Measurements from ENCODE around the gene RIMOC1. TPM values are rescaled to one million over a fixed set of nuclear protein-coding genes. Genes with fewer than 3 reads are reported as not detected.

RIMOC1 gene, protein sequence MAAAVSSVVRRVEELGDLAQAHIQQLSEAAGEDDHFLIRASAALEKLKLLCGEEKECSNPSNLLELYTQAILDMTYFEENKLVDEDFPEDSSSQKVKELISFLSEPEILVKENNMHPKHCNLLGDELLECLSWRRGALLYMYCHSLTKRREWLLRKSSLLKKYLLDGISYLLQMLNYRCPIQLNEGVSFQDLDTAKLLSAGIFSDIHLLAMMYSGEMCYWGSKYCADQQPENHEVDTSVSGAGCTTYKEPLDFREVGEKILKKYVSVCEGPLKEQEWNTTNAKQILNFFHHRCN
- 24.2 and 24.6 TPM in 2 replicates for total RNA-seq

GRCh38 chr5:41903892-41904799, at the start of gene RIMOC1:
Gene RIMOC1 (plus strand): TSS chr5:41904344. CDS start chr5:41904368, 24 bp downstream.
- intact Hi-C loops (cut with micrococcal nuclease) = loop anchor here (1.0 to 10.0 kb wide), 12 partner anchors 13 to 1701 kb away; partner anchors contain the start of genes ANXA2R, FBXO4, HMGCS1 and NNT

DNA sequence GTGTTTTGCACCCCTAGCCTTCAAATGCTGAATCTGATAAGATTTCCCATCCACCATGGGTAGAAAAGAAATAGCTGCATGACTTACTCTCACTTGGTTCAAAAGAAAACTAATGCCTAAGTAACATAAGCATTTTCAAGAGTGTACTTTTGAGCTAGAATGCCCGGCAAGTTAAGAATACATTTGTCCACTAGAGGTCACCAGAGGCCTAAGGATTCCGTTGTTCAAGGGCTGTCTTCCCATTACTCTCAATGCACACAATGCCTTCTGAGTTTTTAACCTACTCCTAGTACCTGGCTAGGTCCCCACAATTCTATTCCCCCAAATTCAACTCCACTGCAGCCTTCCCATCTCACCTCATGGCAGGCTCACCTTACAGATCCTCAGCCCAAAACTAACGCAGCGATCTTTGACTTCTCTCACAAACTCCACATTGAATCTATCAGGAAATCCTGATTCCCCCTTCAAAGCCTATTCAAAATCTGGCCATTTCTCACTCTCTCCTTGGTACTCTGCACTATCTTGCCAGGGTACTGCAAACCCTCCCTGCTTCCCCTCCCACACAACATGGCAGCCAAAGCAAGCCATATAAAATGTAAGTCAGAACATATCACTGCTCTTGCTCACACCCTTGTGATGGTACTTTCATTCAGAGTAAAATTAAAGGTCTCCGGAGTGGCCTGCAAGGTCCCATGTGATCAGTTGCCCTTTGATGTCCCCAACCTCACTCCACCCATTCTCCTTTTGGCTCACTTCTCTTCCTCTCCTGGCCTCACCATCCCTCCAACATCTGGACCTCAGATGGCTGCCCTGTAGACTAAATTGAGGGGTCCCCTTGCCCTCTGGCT, 47.3 kb upstream of the RIMOC1 start:
- intact Hi-C loops (cut with micrococcal nuclease) = loop anchor here (1.0 to 10.0 kb wide), 7 partner anchors 47 to 1028 kb away; partner anchors contain the start of genes FBXO4, GHR and RIMOC1

DNA sequence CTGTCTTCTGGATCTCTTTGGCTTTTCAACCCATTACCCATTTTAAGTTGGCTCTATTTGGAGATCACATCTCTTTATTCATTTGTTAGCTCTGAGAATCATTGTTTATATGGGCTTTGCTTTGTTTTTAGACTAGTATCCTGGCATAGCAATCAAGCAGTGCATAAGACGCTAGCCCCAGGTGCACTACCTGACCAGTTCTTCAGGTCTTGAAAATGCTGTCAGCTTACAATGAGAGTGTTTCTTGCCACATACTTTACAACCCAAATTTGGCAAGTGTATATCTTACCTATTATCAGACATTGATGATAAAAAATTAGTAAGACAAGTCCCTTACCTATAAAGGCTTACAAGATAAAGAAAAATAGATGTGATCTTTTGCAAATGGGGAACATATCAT, 46.2 kb upstream of the RIMOC1 start:
- intact Hi-C loops (cut with micrococcal nuclease) = loop anchor here (5.0 to 10.0 kb wide), 3 partner anchors 567 to 1027 kb away; partner anchors contain the start of gene GHR

DNA sequence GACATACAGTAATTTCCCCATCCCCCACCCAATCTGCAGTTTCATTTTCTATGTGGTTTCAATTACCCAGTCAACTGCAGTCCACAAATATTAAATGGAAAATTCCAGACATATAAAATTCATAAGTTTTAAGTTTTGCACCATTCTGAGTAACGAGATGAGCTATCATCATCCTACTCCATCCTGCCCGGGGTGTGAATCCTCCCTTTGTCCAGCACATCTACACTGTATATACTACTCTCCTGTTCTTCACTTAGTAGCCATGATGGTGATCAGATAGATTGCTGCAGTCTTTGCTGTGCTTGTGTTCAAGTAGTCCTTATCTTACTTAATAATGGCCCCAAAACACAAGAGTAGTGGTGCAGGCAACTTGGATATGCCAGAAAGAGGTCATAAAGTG, 45.3 kb upstream of the RIMOC1 start:
- intact Hi-C loops (cut with micrococcal nuclease) = loop anchor here (1.0 to 10.0 kb wide), 4 partner anchors 10 to 1026 kb away; partner anchors contain the start of gene GHR

DNA sequence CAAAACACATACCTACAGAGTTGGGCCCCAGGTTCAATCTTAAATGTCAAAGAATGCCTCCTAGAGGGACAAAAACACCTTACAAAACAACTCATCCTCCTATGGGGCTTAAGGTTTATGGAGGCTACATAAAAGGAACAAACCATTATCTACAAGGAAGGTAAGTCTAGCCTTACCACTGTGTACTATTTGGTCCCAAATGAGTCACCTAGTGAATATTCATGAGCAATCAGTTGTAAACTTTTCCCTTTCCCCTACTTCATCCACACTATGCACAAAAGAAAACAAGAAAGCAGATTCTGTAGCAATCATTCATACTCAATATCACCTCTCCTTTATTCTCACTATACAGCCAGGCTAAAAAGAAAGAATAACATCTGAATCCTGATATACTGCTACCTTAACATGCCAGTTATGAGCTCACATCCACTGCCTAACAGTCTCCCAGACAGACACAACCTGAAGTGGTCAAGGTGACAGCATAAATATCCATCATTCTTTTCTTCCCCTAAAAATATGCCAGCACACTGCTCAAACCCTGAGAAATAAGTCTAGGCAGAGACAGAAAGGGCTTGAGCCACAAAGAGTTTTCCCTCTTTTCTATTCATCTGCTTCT, 40.2 kb upstream of the RIMOC1 start:
- intact Hi-C loops (cut with micrococcal nuclease) = no loop called here

- intact Hi-C loops (cut with micrococcal nuclease) = loop anchor here (1.0 kb wide), 1 partner anchor 10 kb away; no protein-coding TSS in a partner anchor
Measured at GRCh38 chr5:41869151-41869723, 34.9 kb upstream of the RIMOC1 start.

DNA sequence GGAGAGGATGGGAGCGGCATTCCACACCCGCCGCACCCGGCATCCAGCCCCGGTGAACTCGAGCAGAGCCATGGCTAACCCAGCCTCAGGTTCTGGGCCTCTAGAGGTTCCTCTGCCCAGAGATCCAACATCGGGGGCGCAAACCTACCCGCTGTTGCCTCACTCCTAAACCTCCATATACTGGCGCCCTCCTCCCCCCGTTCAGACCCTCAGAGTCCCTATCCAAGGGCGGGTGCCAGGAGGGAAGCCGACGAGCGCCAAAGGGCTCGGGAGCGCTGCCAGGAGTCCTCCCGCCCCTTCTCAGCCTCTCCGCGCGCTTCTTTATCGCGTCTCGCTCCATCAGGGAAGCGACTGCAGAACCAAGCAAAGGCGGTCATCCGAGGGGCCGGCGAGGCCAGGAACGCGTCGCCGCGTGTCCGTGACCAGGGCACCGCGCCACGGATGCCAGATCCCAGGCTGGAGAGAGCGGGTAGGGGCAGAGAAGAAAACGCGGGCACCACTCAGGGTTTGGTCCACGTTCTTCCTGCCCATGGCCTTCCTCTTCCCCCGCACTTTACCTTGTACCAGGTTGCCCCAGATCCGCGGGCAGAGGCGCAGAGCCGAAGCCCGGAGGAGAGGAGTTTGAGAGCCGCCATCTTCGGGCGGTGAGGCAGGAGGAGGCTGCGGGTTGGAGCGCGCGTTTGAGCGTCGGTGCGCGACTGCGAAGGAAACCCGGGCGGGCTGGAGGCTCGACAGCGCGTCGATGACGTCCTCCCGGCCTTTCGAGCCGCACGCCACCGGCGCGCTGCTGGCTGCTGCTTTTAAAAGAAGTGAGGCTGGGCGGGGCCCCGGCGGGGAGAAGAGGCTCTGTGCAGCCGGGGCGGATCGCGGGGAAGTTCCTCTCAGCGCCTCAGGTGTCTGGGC, 34.2 kb upstream of the RIMOC1 start, which contains the start of gene OXCT1:
TSS of gene OXCT1 (minus strand) at position 702 of the 903 bp plus-strand sequence. CDS start at position 635, 67 bp downstream.
- intact Hi-C loops (cut with micrococcal nuclease) = loop anchor here (1.0 kb wide), 4 partner anchors 11 to 55 kb away; partner anchors contain the start of genes FBXO4 and RIMOC1

DNA sequence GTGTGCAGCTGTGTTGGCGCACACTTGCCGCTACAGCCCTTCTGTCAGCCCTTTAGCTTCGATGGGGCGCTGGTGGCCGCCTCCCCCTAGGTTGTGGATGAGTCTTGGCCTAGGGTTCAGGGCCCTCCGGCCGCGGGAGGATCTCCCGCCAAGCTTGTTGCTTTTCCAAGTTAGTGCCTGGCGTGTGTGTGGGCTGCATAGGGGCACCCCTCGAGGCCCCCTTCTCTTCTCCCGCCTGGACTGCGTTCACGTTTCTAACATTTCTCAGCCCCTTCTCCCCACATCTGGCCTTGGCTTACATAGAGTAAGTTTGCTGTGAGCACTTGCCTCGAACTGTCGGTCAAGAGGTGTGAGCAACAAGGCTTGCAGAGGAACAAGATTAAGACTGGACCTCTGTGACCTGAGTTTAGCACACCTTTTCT, 33.5 kb upstream of the RIMOC1 start:
- intact Hi-C loops (cut with micrococcal nuclease) = loop anchor here (1.0 kb wide), 3 partner anchors 23 to 55 kb away; partner anchors contain the start of genes FBXO4 and RIMOC1

DNA sequence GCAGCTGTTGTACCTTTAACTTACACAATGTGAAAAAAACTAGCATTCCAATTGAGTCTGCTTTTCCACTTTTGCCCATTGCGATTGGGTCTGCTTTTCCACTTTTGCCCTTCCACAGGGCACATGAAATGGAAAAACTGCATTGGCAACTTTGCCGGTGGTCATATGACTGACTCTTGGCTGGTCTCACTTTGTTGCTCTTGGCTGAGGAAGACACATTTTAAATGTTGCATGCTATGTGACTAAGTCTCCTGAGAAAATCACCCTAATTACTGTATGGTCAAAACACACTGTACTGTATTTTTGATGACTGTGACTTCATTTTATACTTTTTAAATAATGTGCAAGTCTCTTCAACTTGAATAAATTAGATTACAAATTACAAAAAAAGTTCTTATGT, 32.3 kb upstream of the RIMOC1 start:
- intact Hi-C loops (cut with micrococcal nuclease) = no loop called here

DNA sequence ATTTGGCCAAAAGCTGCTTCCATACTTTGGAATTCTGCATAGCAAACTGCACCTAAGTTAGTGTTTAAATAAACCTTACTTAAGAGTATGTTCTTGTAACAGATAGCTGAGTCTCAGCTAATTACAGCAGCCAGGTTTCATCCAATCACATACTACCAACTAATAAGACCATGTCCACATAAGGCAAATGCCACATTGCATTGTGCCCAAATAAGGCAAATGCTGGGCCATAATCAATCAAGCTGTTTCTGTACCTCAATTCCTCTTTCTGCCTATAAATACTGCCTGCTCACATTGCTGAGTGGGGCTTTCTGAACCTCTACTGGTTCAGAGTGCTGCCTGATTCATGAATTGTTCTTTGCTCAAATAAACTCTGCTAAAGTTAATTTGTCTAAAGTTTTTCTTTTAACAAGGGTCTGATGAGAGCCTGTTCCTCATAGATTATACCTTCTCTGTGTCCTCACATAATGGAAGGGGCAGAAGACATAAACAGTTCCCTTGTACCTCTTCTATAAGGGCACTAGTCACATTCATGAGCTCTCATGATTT, 29.6 kb upstream of the RIMOC1 start:
- intact Hi-C loops (cut with micrococcal nuclease) = no loop called here

- intact Hi-C loops (cut with micrococcal nuclease) = no loop called here
Measured at GRCh38 chr5:41875121-41875520, 29.0 kb upstream of the RIMOC1 start.

- intact Hi-C loops (cut with micrococcal nuclease) = no loop called here
Measured at GRCh38 chr5:41876678-41877077, 27.5 kb upstream of the RIMOC1 start.

GRCh38 chr5:41877408-41877807, 26.7 kb upstream of the RIMOC1 start:
- intact Hi-C loops (cut with micrococcal nuclease) = no loop called here

GRCh38 chr5:41878173-41878572, 26.0 kb upstream of the RIMOC1 start:
- intact Hi-C loops (cut with micrococcal nuclease) = no loop called here

DNA sequence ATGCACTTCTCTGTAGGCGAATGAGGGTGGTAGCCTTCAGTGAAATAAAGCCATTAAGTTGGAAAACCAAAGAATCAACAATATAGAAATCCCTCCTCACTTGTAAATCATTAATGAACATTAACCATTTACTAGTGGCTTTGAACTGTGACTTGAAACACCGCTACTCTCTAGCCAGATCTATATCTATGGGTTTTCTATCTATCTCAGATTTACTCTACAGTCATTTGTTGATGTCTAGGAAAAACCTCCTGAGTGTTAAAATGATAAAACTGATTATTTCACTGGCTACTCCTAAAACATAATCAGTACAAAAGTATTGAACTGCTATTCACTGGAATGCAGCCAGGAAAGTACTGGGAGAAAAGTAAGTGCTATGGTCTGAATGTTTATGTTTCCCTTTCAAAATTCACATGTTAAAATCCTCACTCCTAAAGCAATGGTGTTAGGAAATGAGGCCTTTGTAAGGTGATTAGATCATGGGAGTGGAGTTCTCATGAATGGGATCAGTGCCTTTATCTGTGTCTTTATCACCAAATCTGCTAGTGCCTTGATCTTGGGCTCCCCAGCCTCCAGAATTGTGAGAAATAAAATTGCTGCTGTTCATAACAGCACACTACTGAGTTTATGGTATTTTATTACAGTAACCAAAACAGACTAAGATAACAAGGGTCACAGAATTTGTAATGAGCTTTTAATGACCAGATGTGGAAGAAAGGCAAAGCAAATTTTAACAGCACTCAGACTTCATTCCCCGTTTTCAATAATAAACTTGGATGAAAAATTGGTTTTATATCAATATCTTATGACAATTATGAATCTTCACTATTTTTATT, 25.3 kb upstream of the RIMOC1 start:
- intact Hi-C loops (cut with micrococcal nuclease) = no loop called here

DNA sequence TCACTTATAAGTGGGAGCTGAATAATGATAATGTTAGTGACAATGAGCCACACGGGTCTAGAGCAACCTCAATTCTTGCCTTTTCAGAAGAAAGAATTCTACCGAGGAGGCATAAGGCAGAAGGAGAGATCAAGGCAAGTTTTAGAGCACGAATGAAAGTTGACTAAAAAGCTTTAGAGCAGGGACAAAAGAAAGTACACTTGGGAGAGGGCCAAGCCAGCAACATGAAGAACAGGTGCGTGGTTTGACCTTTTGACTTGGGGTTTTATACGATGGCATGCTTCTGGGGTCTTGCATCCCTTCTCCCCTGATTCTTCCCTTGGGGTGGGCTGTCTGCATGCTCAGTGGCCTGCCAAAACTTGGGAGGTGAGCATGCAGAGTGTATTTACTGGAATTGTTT, 21.4 kb upstream of the RIMOC1 start:
- intact Hi-C loops (cut with micrococcal nuclease) = no loop called here

GRCh38 chr5:41883243-41883642, 20.9 kb upstream of the RIMOC1 start:
- intact Hi-C loops (cut with micrococcal nuclease) = no loop called here

DNA sequence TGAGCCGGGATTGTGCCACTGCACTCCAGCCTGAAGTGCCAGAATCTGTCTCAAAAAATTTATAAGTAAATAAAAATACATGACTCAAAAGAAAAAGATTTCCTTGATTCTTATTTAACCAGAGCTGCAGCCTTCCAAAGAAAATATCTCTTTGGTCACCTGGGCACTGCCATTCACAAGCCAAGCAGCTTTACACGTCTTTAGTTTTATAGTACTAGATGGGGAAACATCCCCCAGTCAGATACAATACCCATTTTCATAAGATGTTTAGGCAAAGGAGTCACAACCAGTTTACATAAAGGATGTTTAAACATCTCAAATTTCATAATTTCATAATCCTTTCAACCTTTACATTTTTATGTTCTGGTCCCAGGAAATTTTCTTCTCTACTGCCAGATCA, 20.2 kb upstream of the RIMOC1 start:
- intact Hi-C loops (cut with micrococcal nuclease) = no loop called here

All from T-helper 2 cell treated with Interferon-gamma antibody and Interleukin-4, amounts not matched to agents 100 ng/mL and 5 ng/mL, for 36 hours (primary cell).